Middle frontal gyrus (tissue), 1 donor: ENCODE measurements around the gene SEC62.
A peak's percentile ranks its signal among the peaks of the same experiment; 100 is the strongest.

Source experiments
- DNase-seq: peaks from one replicate; pipeline ENCODE4 v3.0.0-alpha.2; 2015; ENCODE audit warnings: low spot score; ENCODE audit errors: extremely low spot score

Gene SEC62, protein sequence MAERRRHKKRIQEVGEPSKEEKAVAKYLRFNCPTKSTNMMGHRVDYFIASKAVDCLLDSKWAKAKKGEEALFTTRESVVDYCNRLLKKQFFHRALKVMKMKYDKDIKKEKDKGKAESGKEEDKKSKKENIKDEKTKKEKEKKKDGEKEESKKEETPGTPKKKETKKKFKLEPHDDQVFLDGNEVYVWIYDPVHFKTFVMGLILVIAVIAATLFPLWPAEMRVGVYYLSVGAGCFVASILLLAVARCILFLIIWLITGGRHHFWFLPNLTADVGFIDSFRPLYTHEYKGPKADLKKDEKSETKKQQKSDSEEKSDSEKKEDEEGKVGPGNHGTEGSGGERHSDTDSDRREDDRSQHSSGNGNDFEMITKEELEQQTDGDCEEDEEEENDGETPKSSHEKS

DNA sequence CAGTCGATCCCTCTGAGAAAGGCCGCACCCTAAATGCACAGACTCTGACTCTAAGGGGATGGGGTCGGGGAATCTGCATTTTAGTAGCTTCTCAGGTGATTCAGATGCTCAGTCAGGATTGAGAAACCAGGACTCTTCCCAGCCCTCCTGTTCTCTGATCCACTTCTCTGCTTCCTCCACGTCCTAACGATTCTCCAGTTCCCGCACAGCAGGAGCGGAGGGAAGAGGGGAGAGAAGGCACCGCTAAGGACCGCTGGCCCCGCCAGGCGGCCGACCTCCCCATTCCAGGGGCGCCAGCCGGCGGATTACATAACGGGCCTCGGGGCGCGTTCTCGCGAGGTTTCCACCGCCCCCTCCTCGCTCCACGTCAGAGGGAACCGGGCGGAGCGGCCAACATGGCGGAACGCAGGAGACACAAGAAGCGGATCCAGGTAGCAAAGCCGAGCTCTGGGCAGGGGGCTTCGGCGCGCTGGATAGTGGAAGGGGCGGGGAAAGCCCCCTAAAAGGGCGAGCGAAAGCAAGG is at the start of gene SEC62:
Gene SEC62 (plus strand): TSS at position 380 of the 523 bp plus-strand sequence. CDS start 16 bp downstream, at position 396.
- peak; percentile 94 for DNase-seq

DNA sequence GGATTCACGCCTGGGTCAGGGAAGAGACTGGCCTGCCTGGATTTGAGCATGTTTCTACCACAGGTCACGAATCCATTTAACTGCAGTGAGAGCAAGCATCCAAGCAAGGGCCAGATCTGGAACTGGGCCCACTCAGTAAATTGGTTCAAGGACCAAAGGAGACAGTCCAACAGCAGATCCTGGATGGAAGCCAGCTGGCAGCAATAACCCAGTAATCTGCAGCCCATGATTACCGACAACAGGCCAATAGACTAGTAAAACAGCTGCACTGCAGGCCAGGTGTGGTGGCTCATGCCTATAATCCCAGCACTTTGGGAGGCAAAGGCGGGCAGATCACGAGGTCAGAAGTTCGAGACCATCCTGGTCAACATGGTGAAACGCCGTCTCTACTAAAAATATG is 43.4 kb upstream of the SEC62 start:
- DNase-seq, result no peak

DNA sequence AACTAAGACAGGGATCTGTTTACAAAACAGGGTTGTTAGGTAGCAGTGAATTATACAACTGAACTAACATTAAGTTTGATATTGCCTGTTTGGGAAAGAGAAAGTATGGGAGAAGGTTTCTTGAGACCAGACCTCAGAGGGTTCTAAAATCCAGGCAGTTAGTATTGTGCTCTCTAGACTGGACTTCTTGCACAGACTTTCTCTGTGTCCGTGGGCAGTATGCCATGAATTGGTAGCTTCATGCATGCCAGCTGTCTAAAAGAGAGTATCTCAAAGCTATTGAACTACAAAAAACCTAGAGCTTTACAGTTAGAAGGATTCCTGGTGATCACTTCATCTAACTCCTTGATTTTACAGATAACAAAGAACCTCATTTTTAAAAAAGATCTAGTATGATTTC is 42.8 kb upstream of the SEC62 start:
- DNase-seq, result no peak

DNA sequence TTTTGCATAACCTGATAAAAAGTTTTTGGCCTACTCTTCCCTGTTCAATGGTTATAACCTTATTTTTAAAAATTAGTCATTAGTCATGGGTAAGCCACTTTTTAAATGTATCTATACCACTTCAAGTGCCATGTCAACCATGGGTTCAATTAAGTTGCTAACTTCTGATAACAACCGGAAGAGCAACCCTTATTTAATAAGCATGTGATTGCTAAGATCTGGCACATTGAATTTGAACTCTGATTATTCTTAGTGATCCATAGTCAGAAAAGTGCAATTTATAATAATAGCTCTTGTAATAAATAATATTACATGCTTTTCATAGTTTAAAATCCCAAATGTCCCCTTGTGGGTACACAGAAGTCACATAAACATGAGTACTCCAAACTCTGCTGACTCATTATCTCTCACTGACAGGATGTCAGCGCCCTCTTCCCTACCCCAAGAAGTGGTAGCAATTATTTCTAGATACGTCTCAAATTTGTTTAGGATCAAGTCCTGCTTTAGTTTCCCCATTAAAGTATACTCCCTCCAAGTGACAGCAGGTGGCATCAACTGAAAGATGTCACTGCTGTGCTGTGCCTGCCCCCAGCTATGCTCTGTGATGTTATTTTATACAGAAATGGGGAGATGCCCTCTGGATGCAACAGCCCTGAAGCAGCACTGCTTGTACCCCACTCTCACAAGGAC is 36.6 kb upstream of the SEC62 start:
- DNase-seq, result no peak

DNA sequence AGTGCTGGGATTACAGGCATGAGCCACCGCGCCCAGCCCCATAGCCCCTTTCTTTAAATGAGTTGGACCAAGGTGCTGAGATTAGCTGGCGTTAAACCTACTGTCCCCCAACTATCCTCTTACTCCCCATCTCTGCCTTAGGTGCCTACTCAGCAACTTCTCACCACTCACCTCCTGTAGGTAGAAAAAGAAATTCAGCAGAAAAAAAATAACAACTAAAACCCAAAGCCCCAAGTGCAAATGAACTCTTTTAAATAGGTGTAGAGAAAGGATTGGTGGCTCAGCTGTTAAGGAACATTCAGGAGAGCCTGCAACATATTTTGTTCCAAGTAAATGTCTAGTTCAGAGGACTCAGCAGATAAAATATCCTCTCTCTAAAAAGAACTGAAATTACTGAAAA is 35.8 kb upstream of the SEC62 start:
- no peak for DNase-seq

DNA sequence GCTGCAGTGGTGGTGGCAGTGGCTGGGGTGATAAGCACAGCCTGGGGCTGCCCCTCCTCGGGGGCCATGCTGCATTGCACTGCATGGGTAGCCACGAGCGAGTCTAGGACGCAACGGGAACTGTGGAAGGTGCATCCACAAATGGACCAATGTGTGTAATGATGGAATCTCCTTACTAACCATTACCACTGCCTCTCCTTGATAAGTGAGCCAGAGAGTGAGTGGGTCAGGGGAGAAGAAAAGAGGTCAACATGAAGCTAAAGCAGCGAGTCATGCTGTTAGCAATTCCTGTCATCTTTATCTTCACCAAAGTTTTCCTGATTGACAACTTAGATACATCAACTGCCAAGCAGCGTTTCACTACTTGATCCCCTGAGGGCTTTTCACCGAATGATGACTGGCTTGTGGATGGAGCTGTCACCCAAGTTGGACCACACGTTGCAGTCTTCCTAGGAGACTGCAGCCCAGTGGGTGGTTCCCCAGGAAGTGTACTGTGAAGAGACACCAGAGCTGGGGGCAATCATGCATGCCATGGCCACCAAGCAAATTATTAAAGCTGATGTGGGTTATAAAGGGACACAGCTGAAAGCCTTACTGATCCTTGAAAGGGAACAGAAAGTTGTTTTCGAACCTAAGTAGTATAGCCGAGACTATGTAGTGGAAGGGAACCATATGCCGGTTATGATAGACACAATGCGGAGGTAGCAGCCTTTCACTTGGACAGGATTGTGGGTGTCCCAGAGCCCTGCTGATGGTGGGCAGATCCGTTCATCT is 34.7 kb upstream of the SEC62 start:
- DNase-seq, result no peak

DNA sequence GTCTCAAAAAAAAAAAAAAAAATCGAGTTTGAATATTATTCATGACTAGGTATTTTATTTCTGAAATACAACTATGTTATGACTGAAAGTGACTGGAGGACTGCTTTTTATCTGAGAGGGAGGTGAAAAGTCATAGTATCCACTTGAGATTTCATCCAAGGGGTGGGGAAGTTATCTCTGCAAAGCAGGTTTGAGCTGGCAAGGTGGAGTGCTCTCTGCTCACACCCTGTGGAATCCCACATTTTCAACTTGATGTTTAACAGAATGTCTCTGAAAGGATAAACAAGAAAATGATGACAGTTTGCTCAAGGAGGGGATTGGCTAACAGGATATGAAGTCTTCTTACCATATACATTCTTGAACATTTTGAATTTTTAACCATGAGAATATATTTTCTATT is 27.3 kb upstream of the SEC62 start:
- DNase-seq, result no peak

DNA sequence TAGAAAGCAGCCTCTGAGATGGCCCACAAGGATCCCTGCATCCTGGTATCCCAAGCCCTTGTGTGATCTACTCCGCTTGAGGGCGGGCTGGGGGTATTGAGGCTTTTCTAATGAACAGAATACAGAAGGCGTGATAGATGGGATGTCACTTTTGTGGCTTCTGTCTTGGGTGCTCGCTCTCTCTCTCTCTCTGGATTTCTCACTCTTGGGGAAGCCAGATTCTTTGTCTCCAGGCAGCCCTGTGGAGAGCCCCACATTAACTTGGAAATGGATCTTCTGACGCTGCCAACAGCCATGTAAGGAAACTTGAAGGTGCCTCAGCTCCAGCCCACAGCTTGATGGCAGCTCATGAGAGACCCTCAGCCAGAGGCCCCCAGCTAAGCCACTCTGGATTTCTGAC is 26.9 kb upstream of the SEC62 start:
- no peak for DNase-seq

DNA sequence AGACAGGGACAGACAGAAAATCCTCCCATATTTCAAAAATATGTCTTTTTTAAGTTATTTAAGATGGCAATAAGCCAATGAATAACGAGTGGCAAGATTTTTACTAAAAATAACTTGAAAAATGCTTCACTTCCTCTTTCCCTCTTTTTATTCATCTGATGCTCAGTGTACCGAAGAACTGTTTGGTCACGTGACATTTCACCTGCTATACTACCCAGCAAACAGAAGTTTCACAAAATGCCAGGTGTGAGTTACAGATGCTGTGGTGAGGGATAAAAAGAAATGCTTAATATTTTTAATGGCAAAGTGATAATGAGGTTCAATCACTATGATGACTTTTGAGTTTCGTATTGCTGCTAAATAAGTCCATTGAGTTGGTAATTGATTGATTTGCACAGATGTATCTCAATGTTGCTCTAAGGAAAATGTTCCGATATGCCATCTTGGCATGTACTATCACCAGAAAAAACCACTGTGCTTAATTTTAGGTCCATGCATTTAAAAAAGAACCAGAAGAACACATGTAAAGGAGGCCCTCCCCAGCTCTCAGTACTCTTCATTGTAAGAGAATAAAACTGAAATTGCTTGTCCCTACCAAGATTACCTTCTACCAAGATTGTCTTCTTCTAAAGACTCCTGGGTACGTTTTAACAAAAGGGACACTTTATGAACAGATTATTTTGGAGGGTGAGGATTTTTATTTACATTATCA is 26.0 kb upstream of the SEC62 start:
- no peak for DNase-seq

DNA sequence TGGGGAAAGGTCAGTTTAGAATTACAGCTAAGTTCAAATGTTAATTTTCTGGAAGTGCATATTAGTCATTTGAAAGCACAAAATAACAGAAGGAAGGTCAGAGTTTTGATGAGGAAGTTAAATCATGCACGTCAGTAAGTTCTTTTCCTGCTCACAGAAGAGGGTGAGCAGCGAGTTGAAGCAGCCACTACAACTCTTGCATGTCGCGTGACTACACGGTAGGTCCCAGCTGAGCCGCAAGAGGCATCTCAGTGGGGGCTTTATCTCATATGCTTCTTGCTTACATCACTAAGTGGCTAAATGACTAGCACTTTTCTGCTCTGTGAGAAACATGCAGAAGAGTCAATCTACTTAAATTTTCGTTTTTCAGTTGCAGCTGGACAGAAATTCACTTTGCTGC is 21.3 kb upstream of the SEC62 start:
- DNase-seq, result no peak

DNA sequence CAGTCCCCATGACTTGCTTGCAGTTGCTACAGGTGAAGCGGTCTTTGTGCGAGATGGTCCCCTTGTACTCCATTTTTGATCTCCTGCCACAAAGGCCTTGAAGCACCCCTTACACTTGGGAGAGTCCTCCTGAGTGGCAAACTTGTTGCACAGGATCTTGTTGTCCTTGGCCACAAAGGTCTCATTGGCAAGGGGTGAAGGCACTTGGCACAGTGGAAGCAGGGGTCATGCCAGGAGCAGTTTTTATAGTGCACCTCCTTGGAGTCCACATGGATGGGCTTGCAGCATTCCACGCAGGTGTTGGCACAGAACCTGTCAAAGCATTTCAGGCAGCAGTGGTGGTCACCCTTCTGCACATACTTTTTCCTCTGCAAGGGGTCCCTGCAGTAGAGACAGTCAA is 20.3 kb upstream of the SEC62 start:
- DNase-seq, result no peak

DNA sequence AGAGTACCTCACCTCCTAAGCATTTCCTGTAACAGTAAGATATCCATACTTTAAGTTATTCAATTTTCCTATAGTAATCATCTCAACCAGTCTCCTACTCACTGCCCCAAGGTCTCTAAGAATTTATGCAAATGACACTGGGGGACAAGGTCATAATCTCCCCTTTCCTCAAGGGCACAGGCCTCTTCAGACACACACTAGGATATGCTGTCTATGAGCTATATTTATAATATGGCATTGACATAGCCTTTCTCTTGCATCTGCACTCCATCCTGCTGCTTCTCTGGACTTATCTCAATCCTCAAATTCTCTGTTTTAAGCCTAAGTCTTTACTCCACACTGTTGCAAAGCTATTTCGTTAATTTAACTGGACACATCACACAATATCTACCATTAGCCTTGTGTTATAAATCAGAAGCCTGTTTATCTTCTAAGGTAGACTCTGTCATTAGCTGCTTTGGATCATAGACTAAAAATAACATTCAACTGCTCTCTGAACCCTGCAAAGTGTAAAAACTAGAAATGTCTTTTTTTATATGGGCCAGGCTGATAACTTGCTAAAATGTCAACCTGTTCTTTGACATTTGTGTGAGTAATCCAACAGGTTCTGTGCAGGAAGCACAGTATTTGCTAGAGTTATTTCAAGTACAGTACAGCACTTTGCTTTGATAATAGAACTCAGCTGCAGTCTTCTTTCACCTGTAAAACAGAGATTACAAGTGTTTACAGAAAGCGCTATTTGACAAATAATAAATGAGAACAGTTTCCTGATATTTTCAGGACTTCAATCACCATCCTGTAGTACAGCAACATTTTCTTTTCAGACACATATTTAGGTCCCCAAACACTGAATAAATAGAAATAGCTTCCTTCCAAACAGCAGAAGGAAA is 17.8 kb upstream of the SEC62 start:
- DNase-seq, result no peak

DNA sequence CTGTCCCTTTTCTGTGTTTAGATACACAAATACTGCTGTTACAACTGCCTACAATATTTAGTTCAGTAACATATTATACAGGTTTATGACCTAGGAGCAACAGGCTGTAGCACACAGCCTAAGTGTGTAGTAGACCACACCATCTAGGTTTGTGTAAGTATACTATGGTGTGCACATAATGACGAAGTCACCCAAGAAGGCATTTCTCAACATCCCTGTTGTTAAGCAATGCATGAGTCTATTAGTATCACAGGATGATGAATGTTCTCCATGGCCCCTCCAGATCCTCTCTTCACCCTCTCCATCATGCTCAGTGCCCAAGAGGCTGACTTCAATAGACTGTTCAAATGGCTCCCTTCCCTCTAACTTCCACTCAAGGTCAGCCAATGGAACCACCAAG is 14.6 kb upstream of the SEC62 start:
- DNase-seq, result no peak

DNA sequence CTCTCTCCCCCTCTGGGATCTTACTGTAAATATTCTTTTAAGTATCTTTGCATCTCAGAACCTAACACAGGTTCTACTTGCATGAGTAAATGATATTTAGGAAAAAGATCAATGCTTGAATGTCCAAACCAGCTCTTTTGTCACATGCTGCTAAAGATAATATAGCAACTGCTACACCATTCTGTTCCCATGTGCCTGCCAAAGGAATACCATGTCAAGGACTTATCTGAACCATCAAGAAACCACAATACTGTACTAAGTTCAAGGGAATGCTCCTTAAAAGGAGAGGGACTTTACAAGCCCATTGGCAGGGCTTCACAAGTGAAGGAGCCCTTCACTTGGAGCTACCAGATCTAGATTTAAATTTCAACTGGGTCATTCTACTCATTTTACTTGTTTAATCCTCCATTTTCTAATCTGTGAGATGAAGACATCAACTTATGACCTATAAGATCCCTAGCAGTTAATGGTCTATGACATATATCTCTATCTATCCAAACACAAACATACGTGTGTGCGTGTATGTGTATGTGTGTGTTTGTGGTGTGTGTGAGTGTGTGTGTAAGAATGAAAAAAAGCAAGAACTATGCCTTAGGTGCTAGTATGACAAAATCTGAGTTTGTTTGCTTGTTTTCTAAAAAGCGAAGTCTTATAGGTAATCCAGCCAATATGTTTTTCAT is 13.0 kb upstream of the SEC62 start:
- DNase-seq, result no peak

DNA sequence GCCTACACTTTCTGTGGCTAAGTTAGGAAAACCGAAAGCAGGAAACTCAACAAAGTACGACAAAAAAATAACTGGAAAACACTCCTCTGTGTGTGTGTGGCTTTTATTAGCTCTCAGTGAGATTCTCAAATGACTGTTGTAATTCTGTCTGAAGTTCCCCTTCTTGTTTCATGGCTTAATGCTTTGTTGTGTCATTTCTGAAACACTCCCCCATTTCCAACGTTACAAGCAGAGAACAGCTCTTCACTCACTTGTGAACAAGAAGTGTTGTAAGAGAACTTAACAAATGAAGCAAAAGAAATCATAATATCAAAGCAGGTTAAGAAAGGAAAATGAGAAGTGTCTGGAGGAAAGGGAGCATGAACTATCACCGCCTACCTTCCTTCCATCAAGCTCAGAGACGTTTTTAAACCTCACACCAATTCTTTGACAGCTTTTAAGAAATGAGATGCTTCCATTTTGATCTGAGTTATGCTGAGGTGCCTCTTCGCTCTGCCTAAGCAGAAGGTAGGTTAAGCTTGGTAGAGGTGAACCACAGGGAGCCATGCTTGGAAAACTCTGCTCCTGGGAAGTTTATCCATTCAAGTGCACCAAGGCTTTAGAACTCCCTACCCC is 12.4 kb upstream of the SEC62 start:
- DNase-seq, result no peak

DNA sequence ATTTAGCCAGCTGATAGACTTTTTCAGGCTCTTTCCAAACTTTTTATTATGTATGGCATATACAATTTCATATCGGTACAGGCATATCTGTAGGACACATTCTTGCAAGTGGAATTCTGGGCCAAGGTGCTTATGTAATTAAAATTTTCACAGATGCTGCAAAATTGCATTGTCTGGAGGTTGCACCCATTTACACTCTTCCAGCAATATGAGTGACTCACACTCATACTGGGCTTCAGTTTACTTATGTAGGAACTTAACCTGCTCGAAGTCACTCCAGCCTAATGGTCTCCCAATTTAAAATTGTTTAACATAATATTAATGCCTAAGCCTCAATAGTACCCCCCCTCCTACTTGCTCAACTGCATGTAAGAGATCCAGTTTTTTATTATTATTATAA is 11.2 kb upstream of the SEC62 start:
- no peak for DNase-seq

DNA sequence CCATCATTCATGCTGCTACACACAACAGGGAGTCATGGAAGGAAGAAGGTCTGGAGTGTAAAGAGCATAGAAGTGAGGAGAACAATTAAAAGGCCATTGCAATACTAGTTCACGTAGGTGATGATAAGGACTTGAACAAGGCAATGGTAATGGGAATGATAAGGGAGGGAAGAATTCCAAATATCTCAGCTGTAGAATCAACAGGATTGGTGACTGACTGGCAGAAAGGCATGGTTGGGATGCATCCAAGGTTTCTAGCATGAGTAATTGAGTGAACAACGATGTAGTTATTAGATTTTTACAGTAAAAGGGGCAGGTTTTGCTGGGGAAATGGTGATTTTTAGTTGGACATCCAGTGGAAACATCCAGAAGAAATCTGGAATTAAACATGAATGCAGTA is 2.4 kb upstream of the SEC62 start:
- DNase-seq, result no peak

DNA sequence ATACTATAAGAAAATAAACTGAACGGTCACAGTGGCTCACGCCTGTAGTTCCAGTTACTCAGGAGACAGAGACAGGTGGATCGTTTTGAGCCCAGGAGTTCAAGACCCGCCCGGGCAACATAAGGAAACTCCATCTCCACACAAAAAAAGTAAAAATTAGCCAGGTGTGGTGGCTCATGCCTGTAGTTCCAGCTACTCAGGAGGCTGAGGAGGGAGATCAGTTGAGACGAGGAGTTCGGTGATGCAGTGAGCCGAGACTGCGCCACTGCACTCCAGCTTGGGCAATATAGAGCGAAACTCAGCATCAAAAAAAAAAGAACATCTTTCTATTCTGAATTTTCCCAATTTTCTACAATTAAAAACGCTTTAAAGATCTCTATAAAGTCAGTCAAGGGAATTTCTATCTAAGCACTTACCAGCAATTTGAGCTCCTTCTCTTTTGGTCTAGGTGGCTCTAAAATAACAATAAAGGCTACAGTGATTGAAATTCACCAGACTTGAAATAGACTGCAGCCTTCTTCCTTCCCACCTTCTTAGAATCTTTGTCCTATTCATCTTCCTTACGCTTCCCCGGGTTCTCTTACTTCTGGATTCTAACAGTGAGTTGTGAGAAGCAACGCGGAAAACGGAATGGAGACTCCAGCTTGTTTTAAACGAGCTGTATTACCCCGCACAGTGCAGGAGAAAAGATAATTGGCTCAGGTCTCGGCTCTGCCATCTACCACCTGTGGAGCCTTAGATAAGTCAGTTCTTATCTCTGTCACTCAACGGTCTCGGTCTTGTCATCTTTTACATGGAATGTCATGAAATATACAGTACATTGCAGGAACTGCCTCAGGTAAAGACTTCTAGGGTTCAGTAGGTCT is 812 bp upstream of the SEC62 start:
- DNase-seq, result no peak
